ENCODE measurements around the gene TSKS. TPM values are rescaled to one million over a fixed set of nuclear protein-coding genes. Genes with fewer than 3 reads are reported as not detected.

TSKS gene
- total RNA-seq, 4 donors from 2014 or later = 0.22 to 0.81 TPM; not detected in 2

DNA sequence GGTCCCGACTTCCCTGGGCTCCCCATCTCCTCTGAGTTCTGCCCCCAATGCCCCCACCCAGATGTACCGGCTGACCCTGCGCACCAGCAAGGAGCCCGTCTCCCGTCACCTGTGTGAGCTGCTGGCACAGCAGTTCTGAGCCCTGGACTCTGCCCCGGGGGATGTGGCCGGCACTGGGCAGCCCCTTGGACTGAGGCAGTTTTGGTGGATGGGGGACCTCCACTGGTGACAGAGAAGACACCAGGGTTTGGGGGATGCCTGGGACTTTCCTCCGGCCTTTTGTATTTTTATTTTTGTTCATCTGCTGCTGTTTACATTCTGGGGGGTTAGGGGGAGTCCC is 43.5 kb upstream of the TSKS start:
- H3K4me1 ChIP-seq = peaks cover 6 to 29% of the 10 kb centered on the region in 2 donors
- intact Hi-C loops (cut with DNase I) = loop anchor here (5.0 kb wide), 1 partner anchor 51 kb away; no protein-coding TSS in a partner anchor
- no peaks in the 10 kb centered on the region for H3K9me3 ChIP-seq
- H3K27ac ChIP-seq = no peak overlapping the region
- no peaks in the 10 kb centered on the region for H3K27me3 ChIP-seq
- DNase-seq = no peak
- no peak overlapping the region for H3K4me3 ChIP-seq (replicated peaks in 1 of 3)
- TF ChIP-seq POLR2A (IDR thresholded peaks at IDR 0.05) (no peak), CTCF (IDR thresholded peaks at IDR 0.05) (no peak)
- WGBS, 2 donors = 95 to 96% methylated on average over 8 of the region's 8 CpGs
- peaks cover 9 to 22% of the 10 kb centered on the region in 2 donors for H3K36me3 ChIP-seq

DNA sequence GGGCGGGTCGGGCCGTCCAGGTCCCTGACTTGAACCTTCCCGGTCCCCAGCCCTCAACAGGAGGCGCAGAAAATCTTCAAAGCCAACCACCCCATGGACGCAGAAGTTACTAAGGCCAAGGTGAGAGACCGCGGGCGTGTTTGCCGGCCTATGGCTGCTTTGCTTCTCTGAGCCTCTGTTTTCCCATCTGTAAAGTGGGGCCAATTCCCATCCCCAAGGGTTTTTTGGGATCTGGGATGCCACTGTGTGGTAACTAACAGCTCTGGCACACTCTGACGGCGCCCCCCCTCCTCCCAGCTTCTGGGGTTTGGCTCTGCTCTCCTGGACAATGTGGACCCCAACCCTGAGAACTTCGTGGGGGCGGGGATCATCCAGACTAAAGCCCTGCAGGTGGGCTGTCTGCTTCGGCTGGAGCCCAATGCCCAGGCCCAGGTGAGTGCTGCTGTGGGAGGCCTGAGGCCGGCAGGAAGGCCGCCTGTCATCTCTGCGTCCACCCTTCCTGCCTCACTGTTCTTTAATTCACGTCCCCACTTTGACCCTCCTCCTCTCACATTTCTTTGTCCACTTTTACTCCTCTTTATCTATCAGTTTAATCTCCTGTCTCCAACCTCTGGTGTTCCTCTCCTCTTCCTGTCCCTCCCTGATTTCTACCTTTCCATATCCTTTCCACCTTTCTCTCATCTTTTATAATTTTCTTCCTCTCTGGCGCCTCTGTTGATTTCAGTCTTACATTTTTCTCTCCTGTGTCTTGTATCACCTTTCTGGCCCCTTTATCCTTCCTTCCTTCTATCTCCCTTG is 42.9 kb upstream of the TSKS start:
- intact Hi-C loops (cut with DNase I) = loop anchor here (5.0 kb wide), 1 partner anchor 51 kb away; no protein-coding TSS in a partner anchor
- Histone ChIP-seq H3K4me3 (replicated peaks in 1 of 3) (no peak overlapping the region), H3K27ac (no peak overlapping the region), H3K27me3 (no peaks in the 10 kb centered on the region), H3K4me1 (peaks cover 6 to 29% of the 10 kb centered on the region in 2 donors), H3K36me3 (peaks cover 9 to 28% of the 10 kb centered on the region in 2 donors), H3K9me3 (no peaks in the 10 kb centered on the region)
- DNase-seq = no peak
- 89 to 94% methylated on average over 16 to 19 of the region's 20 CpGs for WGBS, 2 donors
- TF ChIP-seq POLR2A (IDR thresholded peaks at IDR 0.05) (no peak), CTCF (IDR thresholded peaks at IDR 0.05) (no peak)

- H3K4me1 ChIP-seq = peaks cover 0 to 16% of the 10 kb centered on the region in 2 donors
- intact Hi-C loops (cut with DNase I) = loop anchor here (5.0 kb wide), 1 partner anchor 41 kb away; the partner anchor contains the start of gene TSKS
- H3K36me3 ChIP-seq = peaks cover 28 to 51% of the 10 kb centered on the region in 2 donors
- H3K27ac ChIP-seq = no peak overlapping the region
- no peak overlapping the region for H3K4me3 ChIP-seq (replicated peaks in 1 of 3)
- no peaks in the 10 kb centered on the region for H3K27me3 ChIP-seq
- 100% methylated on average over 2 to 6 of the region's 6 CpGs for WGBS, 2 donors
- H3K9me3 ChIP-seq = no peaks in the 10 kb centered on the region
- DNase-seq = no peak
- TF ChIP-seq POLR2A (IDR thresholded peaks at IDR 0.05) (no peak), CTCF (IDR thresholded peaks at IDR 0.05) (no peak)
Observed at GRCh38 chr19:49803529-49803856, 40.4 kb upstream of the TSKS start.

- Histone ChIP-seq H3K27me3 (no peaks in the 10 kb centered on the region), H3K36me3 (peaks cover 32 to 56% of the 10 kb centered on the region in 2 donors), H3K4me3 (replicated peaks in 1 of 3) (no peak overlapping the region), H3K27ac (peak overlapping the region in 2 of 3 donors; percentile 5 to 17), H3K4me1 (peaks cover 0 to 13% of the 10 kb centered on the region in 2 donors), H3K9me3 (no peaks in the 10 kb centered on the region)
- WGBS, 2 donors = 82 to 87% methylated on average over 24 of the region's 24 CpGs
- no peak for DNase-seq
- TF ChIP-seq CTCF (IDR thresholded peaks at IDR 0.05) = no peak
- no peak for TF ChIP-seq POLR2A (IDR thresholded peaks at IDR 0.05)
- intact Hi-C loops (cut with DNase I) = loop anchor here (5.0 kb wide), 1 partner anchor 41 kb away; the partner anchor contains the start of gene TSKS
Observed at GRCh38 chr19:49802836-49803528, 39.9 kb upstream of the TSKS start.

Measured in thyroid gland (tissue), 4 donors.